NCI-H82 treated with DMSO at 0.1 percent for 48 hours (cell line): ENCODE results near the gene EGFR.
"Not testable (repeated sequence)": the region's sequence is repeated elsewhere in the genome, so short reads cannot be mapped to it uniquely, and the experiment has no call there.

Experiments used
- DNase-seq: peaks from one replicate; lab custom pipeline; 2025; ENCODE audit not compliant: unreplicated experiment; lab: John Stamatoyannopoulos, UW

Gene EGFR

GRCh38 chr7:55164527-55164926 is 145.7 kb downstream of the EGFR start:
- no peak for DNase-seq

GRCh38 chr7:55165176-55165861 is 146.5 kb downstream of the EGFR start:
- no peak for DNase-seq

GRCh38 chr7:55167296-55167695 is 148.5 kb downstream of the EGFR start:
- not testable (repeated sequence) for DNase-seq

- no peak for DNase-seq
These were observed 151.7 kb downstream of the EGFR start for GRCh38 chr7:55170335-55171069.

GRCh38 chr7:55171157-55171556 is 152.3 kb downstream of the EGFR start:
- DNase-seq: no peak

GRCh38 chr7:55172161-55172560 is 153.3 kb downstream of the EGFR start:
- no peak for DNase-seq

GRCh38 chr7:55172881-55173609 is 154.2 kb downstream of the EGFR start:
- DNase-seq: no peak

DNA sequence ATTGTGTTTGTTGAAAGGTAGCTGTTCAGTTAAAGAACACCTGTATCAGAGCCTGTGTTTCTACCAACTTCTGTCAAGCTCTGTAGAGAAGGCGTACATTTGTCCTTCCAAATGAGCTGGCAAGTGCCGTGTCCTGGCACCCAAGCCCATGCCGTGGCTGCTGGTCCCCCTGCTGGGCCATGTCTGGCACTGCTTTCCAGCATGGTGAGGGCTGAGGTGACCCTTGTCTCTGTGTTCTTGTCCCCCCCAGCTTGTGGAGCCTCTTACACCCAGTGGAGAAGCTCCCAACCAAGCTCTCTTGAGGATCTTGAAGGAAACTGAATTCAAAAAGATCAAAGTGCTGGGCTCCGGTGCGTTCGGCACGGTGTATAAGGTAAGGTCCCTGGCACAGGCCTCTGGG is 154.9 kb downstream of the EGFR start:
- DNase-seq: no peak

DNA sequence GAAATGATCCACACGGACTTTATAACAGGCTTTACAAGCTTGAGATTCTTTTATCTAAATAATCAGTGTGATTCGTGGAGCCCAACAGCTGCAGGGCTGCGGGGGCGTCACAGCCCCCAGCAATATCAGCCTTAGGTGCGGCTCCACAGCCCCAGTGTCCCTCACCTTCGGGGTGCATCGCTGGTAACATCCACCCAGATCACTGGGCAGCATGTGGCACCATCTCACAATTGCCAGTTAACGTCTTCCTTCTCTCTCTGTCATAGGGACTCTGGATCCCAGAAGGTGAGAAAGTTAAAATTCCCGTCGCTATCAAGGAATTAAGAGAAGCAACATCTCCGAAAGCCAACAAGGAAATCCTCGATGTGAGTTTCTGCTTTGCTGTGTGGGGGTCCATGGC is 155.6 kb downstream of the EGFR start:
- DNase-seq: no peak

DNA sequence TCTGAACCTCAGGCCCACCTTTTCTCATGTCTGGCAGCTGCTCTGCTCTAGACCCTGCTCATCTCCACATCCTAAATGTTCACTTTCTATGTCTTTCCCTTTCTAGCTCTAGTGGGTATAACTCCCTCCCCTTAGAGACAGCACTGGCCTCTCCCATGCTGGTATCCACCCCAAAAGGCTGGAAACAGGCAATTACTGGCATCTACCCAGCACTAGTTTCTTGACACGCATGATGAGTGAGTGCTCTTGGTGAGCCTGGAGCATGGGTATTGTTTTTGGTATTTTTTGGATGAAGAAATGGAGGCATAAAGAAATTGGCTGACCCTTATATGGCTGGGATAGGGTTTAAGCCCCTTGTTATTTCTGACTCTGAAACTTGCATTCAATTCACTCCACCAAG is 156.0 kb downstream of the EGFR start:
- DNase-seq: no peak

DNA sequence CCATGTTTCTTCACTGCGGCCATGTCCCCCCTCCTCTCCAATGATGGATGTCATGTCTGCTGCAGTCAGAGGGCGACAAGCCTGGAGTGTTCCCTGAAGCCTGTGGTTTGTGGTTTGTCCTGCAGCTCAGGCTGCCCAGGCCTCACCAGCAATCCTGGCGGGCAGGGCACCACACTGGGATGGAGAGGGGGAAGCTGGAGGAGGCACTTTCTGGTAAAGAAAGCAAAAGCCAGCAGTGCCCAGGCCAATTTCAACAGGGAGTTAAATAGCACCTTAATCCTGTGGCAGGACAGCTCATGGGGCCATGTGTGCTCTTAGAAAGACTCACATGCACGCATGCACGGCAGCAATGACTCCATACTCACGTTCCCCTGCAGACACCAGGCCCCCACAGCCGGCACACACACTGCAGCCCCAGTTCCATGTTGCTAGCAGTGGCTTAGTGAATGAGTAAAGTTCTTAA is 158.3 kb downstream of the EGFR start:
- DNase-seq: no peak

DNA sequence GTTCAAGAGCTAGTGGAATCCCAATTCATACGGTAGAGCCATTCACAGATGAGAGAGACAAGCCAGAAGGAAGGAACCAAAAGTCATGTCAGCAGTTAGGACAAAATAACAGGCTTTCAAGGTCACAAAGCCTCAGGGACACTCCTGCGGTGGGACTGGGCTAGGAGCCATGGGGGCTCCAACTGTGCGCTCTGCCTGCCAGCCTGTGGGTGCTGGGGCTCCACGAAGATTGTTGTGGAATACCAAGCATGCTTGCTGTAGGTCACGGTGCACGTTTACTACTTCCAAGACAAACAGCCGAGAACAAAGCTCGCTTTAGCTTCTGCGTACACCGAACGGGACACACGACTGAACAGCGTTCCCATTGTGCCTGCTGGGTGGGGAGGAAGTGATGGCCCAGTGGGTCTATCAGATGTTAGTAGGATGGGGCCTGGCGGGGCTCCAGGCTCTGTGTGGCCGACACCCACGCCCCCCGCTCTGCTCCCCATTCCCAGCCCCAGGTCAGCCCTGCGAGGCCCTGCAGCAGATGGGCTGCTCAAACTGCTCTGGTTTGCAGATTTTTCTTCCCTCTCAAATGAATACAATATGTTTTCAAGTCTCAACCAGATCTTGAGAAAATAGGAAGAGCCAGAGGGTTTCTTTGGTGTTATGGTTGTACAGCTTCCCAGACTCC is 158.9 kb downstream of the EGFR start:
- DNase-seq: no peak

GRCh38 chr7:55178292-55178862 is 159.6 kb downstream of the EGFR start:
- no peak for DNase-seq

GRCh38 chr7:55178863-55179773 is 160.3 kb downstream of the EGFR start:
- no peak for DNase-seq

DNA sequence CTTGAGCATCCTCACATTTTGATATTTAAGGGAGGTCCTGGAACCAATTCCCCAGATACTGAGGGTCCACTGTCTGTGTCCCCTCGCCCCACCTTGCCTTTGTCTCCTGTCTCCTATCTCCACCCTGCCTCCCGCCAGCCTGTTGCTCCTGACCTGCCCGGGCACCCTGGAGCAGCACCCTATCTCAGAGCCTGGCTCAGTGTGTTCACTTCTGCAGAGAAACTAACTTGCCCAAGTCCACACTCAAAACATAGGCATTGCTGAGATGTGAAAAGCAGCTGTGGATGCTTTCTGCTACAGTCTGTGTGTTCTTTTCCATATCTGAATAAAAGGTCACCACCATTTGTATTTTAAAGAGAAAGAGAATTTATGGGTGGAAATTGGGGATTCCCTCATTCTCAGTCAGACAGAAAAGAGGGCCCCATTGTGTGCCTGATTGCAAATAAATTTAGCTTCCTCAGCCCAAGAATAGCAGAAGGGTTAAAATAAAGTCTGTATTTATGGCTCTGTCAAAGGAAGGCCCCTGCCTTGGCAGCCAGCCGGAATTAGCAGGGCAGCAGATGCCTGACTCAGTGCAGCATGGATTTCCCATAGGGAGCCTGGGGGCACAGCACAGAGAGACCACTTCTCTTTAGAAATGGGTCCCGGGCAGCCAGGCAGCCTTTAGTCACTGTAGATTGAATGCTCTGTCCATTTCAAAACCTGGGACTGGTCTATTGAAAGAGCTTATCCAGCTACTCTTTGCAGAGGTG is 161.3 kb downstream of the EGFR start:
- DNase-seq: no peak

GRCh38 chr7:55180963-55181542 is 162.2 kb downstream of the EGFR start:
- no peak for DNase-seq

GRCh38 chr7:55181762-55182161 is 162.9 kb downstream of the EGFR start:
- DNase-seq: no peak

- DNase-seq: no peak
These were observed 165.1 kb downstream of the EGFR start for GRCh38 chr7:55183897-55184296.

DNA sequence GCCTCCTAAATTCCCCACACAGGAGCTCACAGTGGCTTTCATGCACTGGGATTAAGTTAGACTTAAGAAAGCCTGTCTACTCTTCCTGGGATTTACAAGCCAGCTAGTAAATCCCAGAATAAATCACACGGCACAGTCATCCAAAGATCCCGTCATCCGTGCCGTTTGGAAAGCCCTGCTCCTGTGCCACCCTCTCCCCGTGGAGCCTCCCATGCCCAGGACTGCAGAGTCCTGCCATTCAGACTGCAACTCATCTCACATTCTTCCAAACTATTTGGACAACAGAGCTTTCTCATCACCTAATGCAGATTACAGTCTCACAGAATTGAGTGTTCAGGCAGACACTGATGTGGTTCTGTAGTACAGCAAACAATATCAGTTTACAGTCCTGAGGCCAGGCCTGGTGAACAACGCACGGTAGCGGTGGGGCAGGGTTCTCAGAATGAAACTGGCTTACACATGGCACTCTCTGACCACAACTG is 166.5 kb downstream of the EGFR start:
- peak; percentile 9 for DNase-seq
